NCI-H1105 (cell line): ENCODE measurements around the gene MKI67.
"Not testable (repeated sequence)": the region's sequence is repeated elsewhere in the genome, so short reads cannot be mapped to it uniquely, and the experiment has no call there.

Experiments used
- DNase-seq: peaks from one replicate; lab custom pipeline; 2025; lab: John Stamatoyannopoulos, UW

Gene MKI67

DNA sequence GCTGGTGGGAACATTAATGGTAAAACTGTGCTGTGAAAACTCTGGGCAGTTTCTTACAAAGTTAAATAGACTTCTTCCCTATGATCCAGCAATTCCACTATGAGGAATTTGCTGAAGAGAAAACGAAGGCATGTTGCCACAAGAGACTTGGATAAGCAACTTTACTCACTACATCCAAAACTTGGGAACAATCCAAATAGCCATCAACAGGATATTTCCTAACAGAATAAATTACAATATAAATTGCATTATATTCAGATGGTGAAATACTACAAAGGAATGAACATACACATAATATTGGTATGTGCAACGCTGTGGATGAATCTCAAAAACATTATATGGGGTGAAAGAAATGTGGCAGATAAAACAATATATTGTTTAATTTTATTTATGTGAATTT, 21.4 kb upstream of the MKI67 start:
- no peak for DNase-seq

DNA sequence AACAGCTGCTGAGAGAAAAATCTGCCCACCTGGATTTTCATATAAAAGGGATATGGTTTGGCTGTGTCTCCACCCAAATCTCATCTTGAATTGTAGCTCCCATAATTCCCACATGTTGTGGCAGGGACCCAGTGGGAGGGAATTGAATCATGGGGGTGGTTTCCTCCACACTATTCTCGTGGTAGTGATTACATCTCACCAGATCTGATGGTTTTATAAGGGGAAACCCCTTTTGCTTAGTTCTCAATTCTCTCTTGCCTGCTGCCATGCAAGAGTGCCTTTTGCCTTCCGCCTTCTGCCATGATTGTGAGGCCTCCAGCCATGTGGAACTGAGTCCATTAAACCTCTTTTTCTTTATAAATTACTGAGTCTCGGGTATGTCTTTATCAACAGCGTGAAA, 20.8 kb upstream of the MKI67 start:
- no peak for DNase-seq

DNA sequence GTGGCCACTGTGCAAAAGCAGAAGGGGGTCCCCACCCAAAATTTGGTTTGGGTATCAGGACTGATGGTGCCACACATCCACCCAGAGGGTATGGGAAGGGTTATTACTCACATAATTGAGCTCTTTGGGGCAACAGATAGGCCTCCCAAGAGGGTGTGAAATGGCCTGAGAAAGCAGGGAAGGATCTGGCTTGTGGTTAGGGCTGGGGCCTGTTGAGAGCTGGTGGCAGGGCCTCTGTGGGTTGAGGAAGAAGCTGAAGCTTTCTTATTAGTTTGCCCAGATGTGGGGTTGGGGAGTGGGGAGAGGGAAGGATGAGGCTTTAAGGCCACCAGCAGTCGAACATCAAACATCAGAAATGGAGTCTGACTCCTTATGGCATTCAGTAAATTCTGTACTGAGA, 18.3 kb upstream of the MKI67 start:
- DNase-seq: no peak

DNA sequence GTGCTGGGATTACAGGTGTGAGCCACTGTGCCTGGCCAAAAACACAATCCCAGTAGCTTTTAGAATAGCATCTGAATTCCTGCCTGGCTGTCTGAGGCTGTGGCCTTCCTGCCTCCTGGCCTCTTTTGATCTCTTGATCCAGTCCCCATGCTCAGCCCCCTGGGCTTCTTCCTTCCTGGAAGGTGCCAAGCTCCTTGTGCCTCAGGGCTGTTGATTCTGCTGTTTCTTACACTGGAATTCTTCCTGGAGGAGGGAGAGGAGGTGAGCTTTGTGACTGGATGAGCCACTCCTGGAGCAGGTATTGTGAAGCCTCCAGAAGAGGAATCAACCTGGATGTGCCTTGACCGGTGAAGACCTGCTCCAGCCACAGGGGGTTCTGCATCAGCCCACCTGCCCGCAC, 17.3 kb upstream of the MKI67 start:
- no peak for DNase-seq

DNA sequence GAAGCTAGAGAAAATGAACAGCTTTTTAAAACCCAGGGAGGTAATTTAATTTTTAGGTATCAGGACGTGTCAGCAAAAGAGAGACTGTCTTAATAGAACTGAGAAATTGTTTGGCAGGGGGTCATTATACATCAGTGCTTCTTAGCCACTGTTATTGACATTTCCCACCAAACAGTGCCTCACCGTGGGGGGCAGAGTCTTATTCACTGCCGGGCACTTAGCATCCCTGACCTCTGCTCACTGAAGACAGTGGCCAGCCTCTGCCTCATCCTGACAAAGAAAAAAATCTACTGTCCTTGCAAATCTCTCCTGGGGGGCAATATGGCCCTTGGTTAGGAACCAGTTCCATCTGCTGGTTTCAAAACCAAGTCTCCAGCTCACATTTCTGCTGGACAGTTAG, 14.2 kb upstream of the MKI67 start:
- DNase-seq: no peak

DNA sequence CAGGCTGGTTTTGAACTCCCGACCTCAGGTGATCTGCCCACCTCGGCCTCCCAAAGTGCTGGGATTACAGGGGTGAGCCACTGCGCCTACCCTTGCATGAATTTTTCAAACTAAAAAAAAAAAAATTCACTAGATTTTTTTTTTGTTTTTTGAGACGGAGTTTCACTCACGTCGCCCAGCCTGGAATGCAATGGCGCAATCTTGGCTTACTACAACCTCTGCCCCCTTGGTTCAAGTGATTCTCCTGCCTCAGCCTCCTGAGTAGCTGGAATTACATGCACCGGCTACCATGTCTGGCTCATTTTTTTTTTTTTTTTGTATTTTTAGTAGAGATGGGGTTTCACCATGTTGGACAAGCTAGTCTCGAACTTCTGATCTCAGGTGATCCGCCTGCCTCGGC, 12.2 kb upstream of the MKI67 start:
- not testable (repeated sequence) for DNase-seq

DNA sequence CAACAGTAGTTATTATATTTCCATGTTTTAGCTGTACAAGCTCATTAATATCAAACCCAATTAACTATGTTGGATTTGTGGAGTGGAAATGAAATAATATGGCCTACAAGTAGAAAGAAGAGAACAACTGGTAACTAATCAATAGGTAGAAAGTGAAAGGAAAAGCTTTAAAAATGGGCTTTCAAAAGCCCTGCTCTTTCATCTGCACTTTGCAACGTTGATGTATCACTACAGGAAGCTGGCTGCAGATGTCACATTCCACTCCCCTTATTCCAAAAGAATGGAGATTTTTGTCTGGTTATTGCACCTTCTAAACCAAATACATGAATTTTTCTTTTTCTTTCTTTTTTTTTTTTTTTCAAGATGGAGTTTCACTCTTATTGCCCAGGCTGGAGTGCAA, 11.7 kb upstream of the MKI67 start:
- DNase-seq: no peak

DNA sequence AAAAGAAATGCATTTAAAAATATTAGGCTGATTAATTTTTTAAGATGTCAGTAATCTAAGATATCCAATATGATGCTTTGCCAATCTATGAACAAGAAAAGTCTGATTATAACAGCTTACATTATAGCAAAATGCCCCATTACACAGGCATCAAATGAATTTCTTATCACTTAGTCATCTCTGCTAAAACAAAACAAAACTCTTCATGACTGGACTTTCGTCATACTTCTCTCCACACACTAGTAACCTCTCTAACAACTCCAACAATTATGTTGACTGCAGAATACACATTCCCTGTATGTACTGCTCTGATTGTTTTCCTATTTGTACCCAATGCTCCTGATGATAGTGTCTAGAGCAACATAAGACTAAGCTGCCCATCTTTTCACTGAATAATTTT, 3.8 kb upstream of the MKI67 start:
- no peak for DNase-seq

DNA sequence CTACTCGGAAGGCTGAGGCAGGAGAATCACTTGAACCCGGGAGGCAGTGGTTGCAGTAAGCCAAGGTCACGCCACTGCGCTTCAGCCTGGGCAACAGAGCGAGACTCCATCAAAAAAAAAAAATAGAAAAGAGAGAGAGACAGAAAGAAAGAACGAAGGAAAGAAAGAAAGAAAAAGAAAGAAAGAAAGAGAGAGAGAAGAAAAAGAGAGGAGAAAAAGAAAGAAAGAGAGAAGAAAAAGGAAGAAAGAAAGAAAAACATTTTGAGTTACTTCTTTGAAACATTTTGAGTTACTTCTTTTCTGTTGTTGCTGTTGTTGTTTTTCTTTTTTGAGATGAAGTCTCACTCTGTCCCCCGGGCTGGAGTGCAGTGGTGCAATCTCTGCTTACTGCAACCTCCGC, 2.4 kb upstream of the MKI67 start:
- no peak for DNase-seq

DNA sequence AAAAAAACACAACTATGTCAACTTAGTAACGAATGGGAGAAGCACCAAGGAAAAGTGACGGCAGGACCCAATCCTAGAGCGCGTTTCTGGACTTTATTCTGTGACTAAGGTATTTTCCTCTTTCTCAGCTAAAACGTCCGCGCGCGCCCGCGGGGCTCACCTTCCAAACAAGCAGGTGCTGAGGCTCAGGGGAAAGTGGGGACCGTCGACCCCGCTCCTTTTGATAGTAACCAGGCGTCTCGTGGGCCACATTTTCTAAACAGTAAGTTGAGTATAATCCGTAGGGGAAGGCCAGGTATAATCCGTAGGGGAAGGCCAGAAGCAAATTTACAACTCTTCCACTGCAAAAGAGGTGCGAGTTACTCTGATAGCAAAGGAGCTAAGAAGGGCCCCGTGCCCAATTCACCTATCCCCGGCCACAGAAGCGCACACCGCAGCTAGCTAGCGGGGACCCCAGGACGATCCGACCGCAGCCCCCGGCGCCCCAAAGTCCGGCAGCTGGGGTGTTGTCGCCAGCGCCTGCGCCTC, 743 bp downstream of the MKI67 start:
- DNase-seq: no peak

DNA sequence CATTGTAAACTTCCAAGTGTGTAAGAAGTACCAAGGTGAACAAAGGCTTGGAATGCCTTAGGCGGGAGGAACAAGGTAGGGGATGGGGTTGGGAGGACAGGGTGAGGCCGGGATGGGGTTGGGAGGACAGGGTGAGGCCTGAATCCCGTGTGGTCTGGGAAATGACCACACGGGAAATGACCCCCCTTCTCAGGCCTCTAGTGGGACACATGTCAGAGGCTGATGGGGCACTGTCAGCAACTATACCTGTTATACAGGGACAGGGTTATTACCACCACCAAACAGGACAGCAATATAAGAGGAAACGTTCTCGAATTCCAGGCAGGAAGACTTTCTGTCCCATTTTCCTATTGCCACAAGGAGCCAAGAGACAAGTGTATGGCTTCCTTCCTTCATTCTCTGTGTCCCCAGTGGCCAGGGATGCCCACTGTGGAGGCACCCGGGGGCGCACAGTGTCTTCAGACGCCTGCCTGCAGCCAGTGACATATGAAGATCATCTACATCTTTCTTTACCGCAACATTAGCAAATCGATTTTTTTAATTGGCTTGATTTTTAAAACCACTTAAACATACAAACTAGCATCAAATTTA, 1.3 kb downstream of the MKI67 start:
- DNase-seq: no peak

DNA sequence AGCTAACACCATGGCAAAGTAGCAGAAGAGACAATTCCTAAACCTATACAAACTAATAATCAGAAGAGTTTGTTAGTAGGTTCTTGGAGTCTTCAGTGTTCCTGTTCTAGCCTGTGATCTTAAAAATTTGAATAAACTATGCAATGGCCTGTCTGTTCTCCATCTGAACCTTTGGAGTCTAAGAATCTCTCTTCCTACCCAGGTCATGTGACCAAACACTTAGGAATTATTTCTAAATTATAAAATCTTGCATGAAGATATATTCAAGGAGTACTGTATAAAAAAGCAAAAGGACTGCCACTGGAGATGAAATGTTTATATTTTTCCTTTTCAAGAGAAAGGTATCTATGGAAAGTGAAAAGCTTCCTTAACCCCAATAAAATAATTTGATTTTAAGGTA, 2.4 kb downstream of the MKI67 start:
- DNase-seq: no peak

DNA sequence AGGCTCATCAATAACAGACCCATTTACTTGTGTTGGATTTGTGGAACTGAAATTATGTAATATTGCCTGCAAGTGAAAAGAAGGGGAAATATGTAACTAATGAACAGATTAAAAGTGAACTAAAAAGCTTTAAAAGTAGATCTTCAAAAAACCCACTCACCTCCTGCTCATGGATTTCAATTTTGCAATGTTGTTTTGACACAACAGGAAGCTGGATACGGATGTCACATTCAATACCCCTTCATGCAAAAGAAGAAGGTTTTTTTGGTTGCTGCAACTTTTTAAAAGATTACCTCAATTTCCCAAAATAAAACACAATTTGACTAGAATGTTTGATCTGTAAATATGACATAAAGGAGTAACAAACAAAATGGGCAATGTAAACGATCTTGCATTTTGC, 3.3 kb downstream of the MKI67 start:
- no peak for DNase-seq

DNA sequence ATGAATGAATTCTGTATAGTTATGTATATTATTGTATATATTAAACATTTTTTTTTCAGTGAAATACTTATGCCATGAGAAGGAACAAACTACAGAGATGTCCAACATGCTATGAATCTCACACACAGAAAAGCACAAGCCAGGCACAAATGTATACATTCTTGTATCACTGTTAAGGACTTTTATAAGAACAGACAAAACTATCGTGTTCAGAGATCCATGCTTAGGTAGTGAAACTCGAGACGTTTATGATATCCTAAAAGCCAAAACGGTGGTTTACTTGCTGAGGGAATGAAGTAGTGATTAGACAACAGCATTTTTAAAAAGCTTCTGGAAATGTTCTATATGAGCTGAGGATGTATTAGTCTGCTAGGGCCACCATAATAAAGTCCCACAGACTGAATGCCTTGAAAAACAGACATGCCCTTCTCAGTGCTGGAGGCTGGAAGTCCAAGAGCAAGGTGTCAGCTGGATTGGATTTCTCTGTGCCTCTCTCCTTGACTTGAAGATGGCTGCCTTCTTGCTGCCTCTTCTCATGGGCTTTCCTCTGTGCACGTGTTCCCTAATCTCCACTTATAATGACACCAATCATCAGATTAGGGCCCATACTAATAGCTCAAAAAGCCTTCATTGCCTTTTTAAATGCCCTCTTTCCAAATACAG, 4.3 kb downstream of the MKI67 start:
- DNase-seq: no peak

DNA sequence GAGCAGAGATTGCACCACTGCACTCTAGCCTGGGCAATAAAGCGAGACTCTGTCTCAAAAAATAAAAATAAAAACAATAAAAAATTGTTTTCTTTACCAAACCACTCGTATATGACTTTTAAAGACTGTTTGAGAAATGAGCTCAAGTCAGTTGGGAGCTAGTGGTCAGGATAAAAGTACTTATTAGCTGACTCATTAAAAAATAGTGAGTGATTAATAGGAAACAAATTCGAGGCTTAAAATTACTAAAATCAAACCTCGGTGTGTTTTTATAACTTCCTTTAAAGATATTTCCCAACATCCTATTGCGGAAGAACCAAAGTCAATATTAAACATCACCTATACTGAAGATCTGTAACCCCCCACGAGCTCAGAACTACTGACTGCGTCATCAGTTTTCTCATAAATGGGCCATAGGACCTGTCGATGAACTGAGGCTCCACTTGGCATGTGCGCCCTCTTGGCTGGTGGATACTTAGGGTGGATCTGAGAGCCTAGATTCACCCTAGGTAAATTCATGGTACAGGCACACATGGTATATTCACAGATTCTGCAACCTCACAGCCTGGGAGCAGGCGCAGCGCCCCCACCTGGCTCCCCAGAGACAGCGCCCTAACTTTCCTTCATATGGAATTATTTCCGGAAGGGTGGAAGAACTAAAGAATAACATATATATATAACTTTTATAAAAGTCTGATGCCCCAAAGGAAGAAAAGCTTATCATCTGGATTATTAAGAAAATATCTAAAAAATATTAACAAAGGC, 9.2 kb downstream of the MKI67 start:
- DNase-seq: no peak

DNA sequence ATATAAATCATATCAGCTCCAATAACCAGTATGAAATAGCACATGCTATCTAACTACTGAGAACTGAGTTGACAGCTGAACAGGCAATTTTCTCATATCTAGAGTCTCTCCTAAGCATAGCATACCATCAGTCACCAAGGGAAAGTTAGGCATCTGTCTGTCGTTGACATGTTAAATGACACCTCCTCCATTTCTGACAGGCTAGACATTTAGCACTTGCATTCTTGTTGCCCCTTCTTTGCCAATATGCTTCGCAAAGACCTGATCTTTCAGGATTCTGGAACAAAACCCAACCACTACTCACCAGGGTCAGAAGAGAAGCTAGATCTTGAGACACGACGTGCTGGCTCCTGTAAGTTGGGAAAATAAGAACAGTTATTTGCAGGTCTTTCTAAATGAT, 10.0 kb downstream of the MKI67 start:
- DNase-seq: no peak

DNA sequence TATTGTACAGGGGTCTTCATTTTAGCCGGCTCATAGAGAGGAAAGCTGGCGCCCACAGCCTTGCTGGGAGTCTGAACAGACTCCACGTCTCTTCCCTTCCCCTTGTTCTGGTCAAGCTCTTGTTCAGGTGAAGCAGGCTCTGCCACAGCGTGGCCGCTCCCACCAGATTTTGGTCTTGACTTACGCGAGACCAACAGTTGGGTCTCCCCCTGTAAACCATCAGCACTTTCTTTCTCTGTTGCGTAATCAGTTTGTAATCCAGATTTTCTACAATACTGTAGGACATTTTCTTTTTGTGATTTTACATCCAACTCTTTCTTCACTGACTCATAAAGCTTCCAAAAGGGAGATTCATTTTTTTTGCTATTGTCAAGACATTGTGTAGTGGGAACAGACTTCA, 10.9 kb downstream of the MKI67 start:
- no peak for DNase-seq

DNA sequence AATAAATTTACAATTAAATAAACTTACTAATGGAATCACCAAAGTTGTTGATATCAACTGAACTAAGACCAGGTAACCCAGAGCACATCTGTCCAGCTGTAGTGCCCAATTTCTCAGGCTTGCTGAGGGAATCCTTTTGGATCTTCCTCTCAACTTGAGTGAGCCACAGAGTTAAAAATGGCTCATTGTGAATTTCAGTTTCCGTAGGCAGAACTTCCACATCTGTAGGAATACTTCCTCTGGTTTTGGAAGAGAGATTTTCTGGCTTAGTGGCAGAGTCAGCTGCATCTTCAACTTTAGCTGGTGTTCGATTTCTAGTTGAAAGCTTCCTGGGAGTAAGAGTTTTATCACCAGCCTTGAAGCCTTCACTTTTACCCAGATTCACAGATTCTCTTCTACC, 11.3 kb downstream of the MKI67 start:
- no peak for DNase-seq

DNA sequence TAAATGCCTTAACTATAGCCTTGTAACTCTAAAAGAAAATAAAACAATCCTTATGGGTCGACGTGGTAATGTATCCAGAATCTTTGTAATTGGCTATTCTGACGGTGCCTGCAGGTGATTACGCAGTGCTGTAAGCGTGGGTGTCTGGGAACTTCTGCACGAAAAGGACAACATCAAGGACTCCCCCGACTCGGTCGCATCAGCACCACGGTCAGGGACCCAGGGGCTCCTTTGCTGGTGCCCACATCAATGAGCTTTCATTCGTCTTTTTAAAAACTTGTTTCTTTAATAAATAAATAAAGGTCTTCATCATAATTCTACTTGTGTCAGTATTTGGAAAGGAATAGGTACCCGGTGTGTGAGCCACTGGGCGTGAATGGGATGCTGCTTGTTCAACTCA, 13.2 kb downstream of the MKI67 start:
- DNase-seq: no peak

DNA sequence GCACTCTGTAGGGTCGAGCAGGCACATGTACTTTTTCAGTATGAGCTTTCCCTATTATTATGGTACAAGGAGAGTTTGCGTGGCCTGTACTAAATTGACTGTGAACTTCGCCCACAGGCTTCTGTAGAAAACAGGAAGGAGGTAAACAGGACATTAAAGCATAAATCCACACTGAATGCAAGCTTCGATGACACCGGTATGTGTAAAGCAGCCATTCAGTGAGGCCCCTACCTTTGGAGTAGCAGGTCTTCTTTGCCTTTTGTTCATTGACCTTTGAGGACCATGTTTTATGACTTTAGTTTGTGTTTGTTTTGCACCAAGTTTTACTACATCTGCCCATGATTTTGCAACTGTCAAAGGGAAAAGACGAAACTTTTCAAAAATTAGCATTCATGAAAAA, 14.5 kb downstream of the MKI67 start:
- no peak for DNase-seq

DNA sequence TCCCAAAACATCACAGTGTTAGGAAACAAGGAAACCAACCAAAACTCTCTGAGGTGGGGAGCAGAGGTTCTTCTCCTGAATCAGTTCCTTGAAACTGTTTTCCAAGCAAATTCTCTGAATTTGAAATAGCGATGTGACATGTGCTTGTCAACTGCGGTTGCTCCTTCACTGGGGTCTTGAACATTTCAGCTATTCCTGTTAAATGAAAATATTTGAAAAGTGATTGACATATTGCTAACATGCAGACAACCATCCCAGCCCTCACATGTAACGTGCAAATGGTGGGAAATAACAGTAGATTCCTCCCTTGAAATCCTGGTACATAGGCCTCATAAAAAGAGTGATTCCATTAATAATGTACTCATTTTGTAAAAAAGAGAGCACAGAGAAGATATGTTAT, 15.9 kb downstream of the MKI67 start:
- no peak for DNase-seq

DNA sequence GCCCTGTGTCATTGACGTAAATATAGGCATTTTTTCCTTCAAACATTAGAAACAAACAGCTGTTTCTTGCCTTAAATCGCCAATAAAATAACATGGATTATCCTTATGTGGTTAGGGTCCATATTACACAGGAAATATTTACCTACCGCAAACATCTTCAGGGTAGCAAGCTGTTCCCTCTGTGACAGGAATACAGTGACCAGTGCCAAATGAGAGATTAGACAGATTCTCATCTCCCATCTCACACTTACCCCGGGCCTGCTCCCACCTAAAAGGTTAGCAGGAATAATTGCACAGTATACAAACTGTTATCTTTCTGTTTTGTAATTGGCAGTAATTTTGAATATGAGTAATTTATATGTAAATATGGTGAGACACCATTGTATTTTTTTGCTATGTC, 16.5 kb downstream of the MKI67 start:
- DNase-seq: no peak

DNA sequence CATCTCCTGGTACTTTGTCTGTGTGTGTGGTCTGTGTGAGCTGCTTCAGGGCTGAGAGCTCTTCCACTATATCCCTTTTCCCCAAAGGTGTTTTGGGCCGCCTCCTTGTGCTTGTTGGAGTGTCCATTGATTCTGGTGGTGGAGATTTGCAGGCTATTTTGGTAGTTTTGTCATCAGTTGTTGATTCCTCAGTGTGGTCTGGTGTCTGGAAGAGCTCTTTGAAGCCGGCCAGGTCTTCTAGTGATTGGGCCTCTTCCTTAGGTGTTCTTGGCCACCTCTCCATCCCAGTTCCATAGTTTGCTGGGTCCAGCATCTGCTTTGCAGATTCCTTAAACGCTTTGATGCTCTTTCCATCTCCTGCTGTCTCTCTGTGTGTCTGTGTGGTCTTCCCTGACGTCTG, 20.8 kb downstream of the MKI67 start:
- no peak for DNase-seq
